Fibroblast of lung (primary cell): ENCODE results near the gene TBCC. TPM values are rescaled to one million over a fixed set of nuclear protein-coding genes. Genes with fewer than 3 reads are reported as not detected.

ENCODE experiments used
- DNase-seq, 2 donors: peaks; one replicate each; pipeline versions ENCODE4 v3.0.0 to v3.0.0-alpha.2; 2010; ENCODE audit warnings: low read depth in 2 of 2
- H2AFZ ChIP-seq: 2 replicates; pipeline ENCODE4 v1.5.1; 2012; ENCODE audit warnings: low read length, control low read depth, inconsistent platforms
- H3K27ac ChIP-seq: 2 replicates; pipeline ENCODE4 v1.5.1; 2011; ENCODE audit warnings: low read length, control low read depth; ENCODE audit not compliant: insufficient read depth
- H3K27me3 ChIP-seq: 2 replicates; pipeline ENCODE4 v1.5.1; 2011; ENCODE audit warnings: mild to moderate bottlenecking, low read length; ENCODE audit not compliant: control insufficient read depth, insufficient read depth
- H3K36me3 ChIP-seq: 2 replicates; pipeline ENCODE4 v1.5.1; 2011; ENCODE audit warnings: low read length; ENCODE audit not compliant: control insufficient read depth, insufficient read depth
- H3K4me1 ChIP-seq: 2 replicates; pipeline ENCODE4 v1.5.1; 2011; ENCODE audit warnings: low read length; ENCODE audit not compliant: control insufficient read depth, insufficient read depth; ENCODE audit errors: extremely low read depth
- H3K4me2 ChIP-seq: 2 replicates; pipeline ENCODE4 v1.5.1; 2011; ENCODE audit warnings: low read length, control low read depth; ENCODE audit not compliant: insufficient read depth; ENCODE audit errors: extremely low read depth
- H3K4me3 ChIP-seq, 4 experiments: fragments of 200-600 bp in 1 of 4; sonication (generic) in 1 of 4; replicated peaks in 1 of 4; 2 replicates each; pipeline ENCODE4 v1.5.1; 2011 to 2016; ENCODE audit warnings: low read length in 4 of 4, low read depth in 3 of 4, mild to moderate bottlenecking in 3 of 4, control low read depth in 2 of 4, inconsistent platforms in 1 of 4, mixed read lengths in 1 of 4; ENCODE audit not compliant: insufficient read depth in 1 of 4; ENCODE audit errors: control extremely low read depth in 1 of 4
- H3K79me2 ChIP-seq: 2 replicates; pipeline ENCODE4 v1.5.1; 2012; ENCODE audit warnings: mild to moderate bottlenecking, low read length, inconsistent platforms; ENCODE audit not compliant: control insufficient read depth, insufficient read depth
- H3K9ac ChIP-seq: 2 replicates; pipeline ENCODE4 v1.5.1; 2011; ENCODE audit warnings: mild to moderate bottlenecking, low read length, control low read depth; ENCODE audit not compliant: insufficient read depth
- H3K9me3 ChIP-seq: 2 replicates; pipeline ENCODE4 v1.5.1; 2012; ENCODE audit warnings: low read depth, low read length; ENCODE audit not compliant: control insufficient read depth, insufficient read depth
- H4K20me1 ChIP-seq: 2 replicates; pipeline ENCODE4 v1.5.1; 2011; ENCODE audit warnings: low read length; ENCODE audit not compliant: control insufficient read depth, insufficient read depth; ENCODE audit errors: extremely low read depth
- EZH2 ChIP-seq: IDR thresholded peaks from 2 replicates; pipeline ENCODE4 v1.5.1; 2012; ENCODE audit warnings: low read length, control low read depth, mild to moderate bottlenecking; ENCODE audit errors: missing control alignments
- polyA plus RNA-seq, 2 donors: library from polyadenylated mRNA; depleted of rRNA in 1 of 2; stranded (reverse) in 1 of 2; unstranded in 1 of 2; fragments of >200 nt; gene quantifications; 2 replicates each; pipeline ENCODE4 v1.2.1, GENCODE V29; 2011 to 2012; ENCODE audit warnings: missing spikeins in 1 of 2
- total RNA-seq: library from RNA; depleted of rRNA; stranded (reverse); fragments of >200 nt; gene quantifications from 2 replicates; pipeline ENCODE4 v1.2.1, GENCODE V29; 2014
- TF ChIP-seq, protein P1 (sequence below), 2 donors: IDR thresholded peaks in 1 of 2; conservative IDR thresholded peaks in 1 of 2; 1 replicate in 1 of 2; 2 replicates in 1 of 2; pipeline ENCODE4 v1.5.1; 2011 to 2012; ENCODE audit warnings: low read length in 2 of 2, control low read depth in 1 of 2, inconsistent platforms in 1 of 2, low read depth in 1 of 2, mild to moderate bottlenecking in 1 of 2

The TBCC gene
- total and polyA plus RNA-seq, 2 donors (not counting 1 experiment from before 2014, with no cell fraction given) = 18.2 to 50.0 TPM

DNA sequence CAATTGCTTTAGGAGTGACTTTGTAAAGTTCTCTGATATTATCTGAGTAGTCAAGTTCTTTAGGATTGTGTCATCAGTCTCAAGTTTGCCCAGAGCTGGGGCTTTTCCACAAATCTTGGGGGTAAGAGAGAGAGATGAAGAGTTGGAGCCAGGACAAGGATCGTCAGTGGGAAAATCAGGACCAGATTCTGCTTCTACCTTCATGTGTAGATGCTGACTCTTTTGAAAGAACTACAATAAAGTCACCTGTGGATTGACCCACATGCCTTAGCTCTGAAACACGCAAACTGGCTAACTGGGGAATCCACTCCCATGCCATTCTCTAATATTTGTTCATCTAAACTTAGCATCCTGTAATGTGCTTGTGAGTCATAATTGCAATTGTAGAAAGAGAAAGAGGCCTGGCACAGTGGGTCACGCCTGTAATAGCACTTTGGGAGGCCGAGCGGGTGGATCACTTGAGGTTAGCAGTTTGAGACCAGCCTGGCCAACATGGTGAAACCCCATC lies 20.3 kb upstream of the TBCC start:
- no peaks in the 10 kb centered on the region for H3K27me3 ChIP-seq
- H3K4me3 ChIP-seq = no peak overlapping the region
- no peak for TF ChIP-seq EZH2
- TF ChIP-seq, protein P1, sequence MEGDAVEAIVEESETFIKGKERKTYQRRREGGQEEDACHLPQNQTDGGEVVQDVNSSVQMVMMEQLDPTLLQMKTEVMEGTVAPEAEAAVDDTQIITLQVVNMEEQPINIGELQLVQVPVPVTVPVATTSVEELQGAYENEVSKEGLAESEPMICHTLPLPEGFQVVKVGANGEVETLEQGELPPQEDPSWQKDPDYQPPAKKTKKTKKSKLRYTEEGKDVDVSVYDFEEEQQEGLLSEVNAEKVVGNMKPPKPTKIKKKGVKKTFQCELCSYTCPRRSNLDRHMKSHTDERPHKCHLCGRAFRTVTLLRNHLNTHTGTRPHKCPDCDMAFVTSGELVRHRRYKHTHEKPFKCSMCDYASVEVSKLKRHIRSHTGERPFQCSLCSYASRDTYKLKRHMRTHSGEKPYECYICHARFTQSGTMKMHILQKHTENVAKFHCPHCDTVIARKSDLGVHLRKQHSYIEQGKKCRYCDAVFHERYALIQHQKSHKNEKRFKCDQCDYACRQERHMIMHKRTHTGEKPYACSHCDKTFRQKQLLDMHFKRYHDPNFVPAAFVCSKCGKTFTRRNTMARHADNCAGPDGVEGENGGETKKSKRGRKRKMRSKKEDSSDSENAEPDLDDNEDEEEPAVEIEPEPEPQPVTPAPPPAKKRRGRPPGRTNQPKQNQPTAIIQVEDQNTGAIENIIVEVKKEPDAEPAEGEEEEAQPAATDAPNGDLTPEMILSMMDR (conservative IDR thresholded peaks at IDR 0.05 in 1 of 2, IDR thresholded peaks at IDR 0.05 in 1 of 2; ENCODE audit: low read depth in 1 of 2, low read length in 2 of 2) = no peak
- H3K36me3 ChIP-seq = no peaks in the 10 kb centered on the region
- H3K79me2 ChIP-seq = no peaks in the 10 kb centered on the region
- H4K20me1 ChIP-seq = no peaks in the 10 kb centered on the region
- no peak overlapping the region for H3K9ac ChIP-seq
- no peak overlapping the region for H3K4me2 ChIP-seq
- no peak overlapping the region for H3K27ac ChIP-seq
- no peaks in the 10 kb centered on the region for H3K9me3 ChIP-seq
- H3K4me1 ChIP-seq = no peaks in the 10 kb centered on the region
- no peak overlapping the region for H2AFZ ChIP-seq
- peak; percentile 55 to 90 for DNase-seq

DNA sequence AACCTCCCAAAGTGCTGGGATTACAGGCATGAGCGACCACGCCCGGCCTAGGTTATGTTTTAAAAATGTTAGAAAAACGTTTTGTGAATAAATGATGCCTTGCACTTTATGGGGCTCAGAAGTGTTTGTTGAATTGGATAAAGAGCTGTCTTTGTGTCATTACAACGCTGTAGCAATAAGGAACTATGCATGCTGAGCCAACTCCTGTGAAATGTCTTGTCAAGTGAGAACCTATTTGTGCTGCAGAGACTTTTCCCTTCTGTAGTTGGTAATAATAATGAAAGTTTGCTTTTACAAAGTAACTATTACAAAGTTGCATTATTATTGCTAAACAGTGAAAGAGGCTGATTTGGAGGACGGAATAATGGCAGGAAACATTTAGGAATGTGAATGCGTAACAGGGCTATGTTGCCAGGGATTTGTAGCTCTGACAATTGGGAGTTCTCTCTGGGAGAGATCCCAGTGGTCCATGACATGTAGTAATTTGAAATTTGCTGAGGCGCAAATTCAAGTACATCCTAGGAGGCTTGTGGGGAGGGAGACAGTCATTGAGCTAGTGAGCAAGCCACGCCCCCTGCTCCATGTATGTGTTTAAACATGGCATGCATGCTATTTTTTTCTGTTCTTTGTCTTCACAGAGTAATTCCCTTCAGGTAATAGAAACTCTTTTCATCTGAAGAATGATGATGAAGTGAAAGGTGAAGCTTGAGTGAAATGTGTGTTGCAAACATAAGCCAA lies 19.2 kb upstream of the TBCC start:
- H3K79me2 ChIP-seq = no peaks in the 10 kb centered on the region
- no peaks in the 10 kb centered on the region for H3K27me3 ChIP-seq
- no peak overlapping the region for H3K9ac ChIP-seq
- TF ChIP-seq, protein P1 (conservative IDR thresholded peaks at IDR 0.05 in 1 of 2, IDR thresholded peaks at IDR 0.05 in 1 of 2; ENCODE audit: low read depth in 1 of 2, low read length in 2 of 2) = no peak
- TF ChIP-seq EZH2 = no peak
- no peaks in the 10 kb centered on the region for H3K36me3 ChIP-seq
- no peaks in the 10 kb centered on the region for H3K9me3 ChIP-seq
- H3K4me2 ChIP-seq = no peak overlapping the region
- no peak overlapping the region for H2AFZ ChIP-seq
- no peak for DNase-seq
- no peak overlapping the region for H3K27ac ChIP-seq
- no peaks in the 10 kb centered on the region for H4K20me1 ChIP-seq
- no peaks in the 10 kb centered on the region for H3K4me1 ChIP-seq
- no peak overlapping the region for H3K4me3 ChIP-seq

DNA sequence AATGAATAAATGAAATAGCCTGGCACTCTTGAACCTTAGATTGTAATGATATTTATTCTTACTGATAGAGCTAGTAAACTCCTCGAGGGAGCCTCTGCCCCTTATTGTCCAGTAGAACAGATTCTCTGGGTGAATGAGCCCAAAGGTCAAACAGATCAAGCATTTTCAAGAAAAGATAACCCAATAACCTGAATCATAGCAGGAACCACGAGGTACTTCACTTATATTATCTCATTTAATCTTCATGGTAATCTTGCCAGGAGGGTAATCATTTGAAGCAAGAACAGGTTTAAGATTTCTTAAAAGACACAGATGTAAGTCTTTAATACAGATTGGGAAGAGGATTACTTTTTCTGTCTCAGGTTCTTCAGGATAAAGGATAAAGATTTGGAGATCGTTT lies 17.0 kb upstream of the TBCC start:
- Histone ChIP-seq H3K36me3 (no peaks in the 10 kb centered on the region), H4K20me1 (no peaks in the 10 kb centered on the region), H3K79me2 (no peaks in the 10 kb centered on the region), H3K4me2 (no peak overlapping the region), H3K4me1 (no peaks in the 10 kb centered on the region), H3K27ac (no peak overlapping the region), H3K4me3 (no peak overlapping the region), H3K9me3 (no peaks in the 10 kb centered on the region), H3K9ac (no peak overlapping the region), H2AFZ (no peak overlapping the region), H3K27me3 (no peaks in the 10 kb centered on the region)
- TF ChIP-seq, protein P1 (conservative IDR thresholded peaks at IDR 0.05 in 1 of 2, IDR thresholded peaks at IDR 0.05 in 1 of 2; ENCODE audit: low read depth in 1 of 2, low read length in 2 of 2) = no peak
- no peak for TF ChIP-seq EZH2
- DNase-seq = no peak
